Measurements from ENCODE around the gene FAM43A. TPM values are rescaled to one million over a fixed set of nuclear protein-coding genes. Genes with fewer than 3 reads are reported as not detected.

Gene FAM43A
- total and polyA plus RNA-seq, 2 of the 8 experiments (the other 6 are each of a cell fraction or from before 2014, with no cell fraction given): 2.3 to 2.6 TPM

DNA sequence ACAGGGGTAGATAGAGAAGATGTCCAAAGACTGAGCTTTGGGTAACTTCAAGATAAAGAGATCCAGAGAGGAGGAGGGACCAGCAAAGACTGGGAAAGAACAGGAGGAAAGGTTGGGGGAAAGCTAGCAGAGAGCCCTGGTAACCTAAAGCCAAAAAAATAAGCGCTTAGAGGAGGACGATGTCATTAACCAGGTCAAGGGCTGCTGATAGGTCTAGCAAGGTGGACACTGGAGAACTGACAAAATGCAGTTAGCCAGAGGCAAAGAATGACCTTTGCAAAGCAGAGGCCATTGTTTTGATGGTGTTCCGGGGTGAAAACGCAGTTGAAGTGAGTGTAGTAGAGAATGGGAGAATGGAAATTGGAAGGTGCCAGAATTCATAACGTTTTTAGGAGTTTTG is 39.7 kb downstream of the FAM43A start:
- CTCF ChIA-PET (ENCODE audit: partially characterized antibody): interaction anchor here (1.3 kb wide), 1 partner anchor 18 kb away, joined by 5 read pairs; no protein-coding TSS in a partner anchor
- TF ChIP-seq SP1 (IDR thresholded peaks at IDR 0.05; ENCODE audit: low read depth, low read length) (no peak), CEBPB (IDR thresholded peaks at IDR 0.05; ENCODE audit: low read depth, low read length) (no peak), KDM4A (IDR thresholded peaks at IDR 0.05; ENCODE audit: low read depth, low read length, severe bottlenecking) (no peak), TCF12 (IDR thresholded peaks at IDR 0.05; ENCODE audit: low read depth, low read length) (no peak), EZH2 (IDR thresholded peaks at IDR 0.05; ENCODE audit: low read depth, low read length, severe bottlenecking) (no peak), SP2 (IDR thresholded peaks at IDR 0.05; ENCODE audit: low read length) (no peak), BRCA1 (IDR thresholded peaks at IDR 0.05; ENCODE audit: low read depth, low read length) (no peak), CBX5 (IDR thresholded peaks at IDR 0.05; ENCODE audit: low read depth, low read length) (no peak), RNF2 (IDR thresholded peaks at IDR 0.05; ENCODE audit: borderline replicate concordance, low read depth, low read length, missing control alignments, poor library complexity, severe bottlenecking) (no peak), YY1 (IDR thresholded peaks at IDR 0.05; ENCODE audit: low read depth, low read length) (no peak), CBX8 (IDR thresholded peaks at IDR 0.05; ENCODE audit: borderline replicate concordance, low read depth, low read length) (no peak), TAF1 (IDR thresholded peaks at IDR 0.05; ENCODE audit: low read depth, low read length) (no peak), POLR2AphosphoS5 (IDR thresholded peaks at IDR 0.05; ENCODE audit: low read depth, low read length) (no peak), KDM5A (IDR thresholded peaks at IDR 0.05; ENCODE audit: low read length) (no peak), GTF2F1 (IDR thresholded peaks at IDR 0.05; ENCODE audit: borderline replicate concordance, low read depth, low read length) (no peak)
- TF ChIP-seq, protein P1, sequence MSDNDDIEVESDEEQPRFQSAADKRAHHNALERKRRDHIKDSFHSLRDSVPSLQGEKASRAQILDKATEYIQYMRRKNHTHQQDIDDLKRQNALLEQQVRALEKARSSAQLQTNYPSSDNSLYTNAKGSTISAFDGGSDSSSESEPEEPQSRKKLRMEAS (IDR thresholded peaks at IDR 0.05): no peak

More for the DNA sequence above, 39.7 kb downstream of the FAM43A start:
- Histone ChIP-seq H4K5ac (ENCODE audit: insufficient read length, low read depth, low read length) (no peak overlapping the region), H3K18ac (ENCODE audit: extremely low read depth, low read length) (no peak overlapping the region), H3K4ac (replicated peaks; ENCODE audit: insufficient read length, low read depth, low read length) (no peak overlapping the region), H3K56ac (replicated peaks; ENCODE audit: insufficient read length, low read depth, low read length) (no peak overlapping the region), H3K9ac (replicated peaks in 1 of 4; ENCODE audit: extremely low read depth in 1 of 4, low read depth in 3 of 4, low read length in 3 of 4) (no peak overlapping the region), H2AFZ (ENCODE audit: low read length) (no peak overlapping the region), H3K27ac (ENCODE audit: low read depth, low read length) (no peak overlapping the region), H2BK5ac (ENCODE audit: low read depth, low read length) (no peak overlapping the region), H3K4me3 (ENCODE audit: extremely low read depth in 1 of 4, insufficient read depth in 2 of 4, low read depth in 3 of 4, low read length in 4 of 4) (no peak overlapping the region), H3K27me3 (replicated peaks in 1 of 4; ENCODE audit: control insufficient read depth in 3 of 4, extremely low read depth in 1 of 4, insufficient read depth in 3 of 4, low read length in 3 of 4) (no peaks in the 10 kb centered on the region), H3K9me3 (ENCODE audit: insufficient read depth in 2 of 2, low read depth in 1 of 2, low read length in 1 of 2) (no peaks in the 10 kb centered on the region), H4K20me1 (replicated peaks in 1 of 2; ENCODE audit: control insufficient read depth in 1 of 2, insufficient read depth in 2 of 2, low read length in 2 of 2) (no peaks in the 10 kb centered on the region), H3K14ac (ENCODE audit: insufficient read length) (no peak overlapping the region), H3K36me3 (ENCODE audit: control insufficient read depth in 2 of 4, insufficient read depth in 4 of 4, low read length in 3 of 4) (no peaks in the 10 kb centered on the region), H2AK5ac (ENCODE audit: low read depth, low read length) (no peak overlapping the region), H3K79me2 (ENCODE audit: control insufficient read depth in 1 of 2, insufficient read depth in 2 of 2, low read length in 2 of 2) (no peaks in the 10 kb centered on the region), H3K79me1 (ENCODE audit: low read depth, low read length) (no peaks in the 10 kb centered on the region), H2BK12ac (ENCODE audit: low read depth, low read length) (no peak overlapping the region), H3K4me1 (replicated peaks in 1 of 4; ENCODE audit: control insufficient read depth in 3 of 4, insufficient read depth in 4 of 4, low read length in 3 of 4) (no peaks in the 10 kb centered on the region; a peak in 1 of 7 replicates), H3K23ac (ENCODE audit: insufficient read length) (no peak overlapping the region), H2BK15ac (ENCODE audit: low read length) (no peak overlapping the region), H4K8ac (ENCODE audit: extremely low read depth, insufficient read depth, low read length) (no peak overlapping the region), H2BK120ac (replicated peaks; ENCODE audit: low read depth, low read length) (no peak overlapping the region), H2BK20ac (ENCODE audit: low read length) (no peak overlapping the region), H3K4me2 (ENCODE audit: insufficient read depth in 1 of 2, low read depth in 2 of 2, low read length in 2 of 2) (no peak overlapping the region), H3K23me2 (ENCODE audit: low read depth, low read length) (peaks cover 1% of the 10 kb centered on the region; the same call in 1 of the 2 replicates), H4K91ac (replicated peaks; ENCODE audit: insufficient read length, low read length) (no peak overlapping the region)
- FAIRE-seq: no peak
- POLR2A ChIA-PET (ENCODE audit: partially characterized antibody): no interaction called here
- WGBS, 2 experiments (ENCODE audit: extremely low coverage in 1 of 2, insufficient coverage in 1 of 2, insufficient read length in 1 of 2, insufficient replicate concordance in 2 of 2, low coverage in 1 of 2, low lambda C conversion rate in 2 of 2, missing lambda C conversion rate in 1 of 2): 78 to 100% methylated on average over 1 to 5 of the region's 5 CpGs
- no peak for DNase-seq (ENCODE audit: low read depth in 1 of 2, low spot score in 2 of 2)
